SK-N-DZ (cell line): ENCODE results near the gene GEMIN7.
"Not testable (repeated sequence)": the region's sequence is repeated elsewhere in the genome, so short reads cannot be mapped to it uniquely, and the experiment has no call there.

ENCODE experiments used
- DNase-seq: peaks from one replicate; pipeline ENCODE4 v3.0.0-alpha.2; 2015; ENCODE audit warnings: low spot score

Gene GEMIN7

DNA sequence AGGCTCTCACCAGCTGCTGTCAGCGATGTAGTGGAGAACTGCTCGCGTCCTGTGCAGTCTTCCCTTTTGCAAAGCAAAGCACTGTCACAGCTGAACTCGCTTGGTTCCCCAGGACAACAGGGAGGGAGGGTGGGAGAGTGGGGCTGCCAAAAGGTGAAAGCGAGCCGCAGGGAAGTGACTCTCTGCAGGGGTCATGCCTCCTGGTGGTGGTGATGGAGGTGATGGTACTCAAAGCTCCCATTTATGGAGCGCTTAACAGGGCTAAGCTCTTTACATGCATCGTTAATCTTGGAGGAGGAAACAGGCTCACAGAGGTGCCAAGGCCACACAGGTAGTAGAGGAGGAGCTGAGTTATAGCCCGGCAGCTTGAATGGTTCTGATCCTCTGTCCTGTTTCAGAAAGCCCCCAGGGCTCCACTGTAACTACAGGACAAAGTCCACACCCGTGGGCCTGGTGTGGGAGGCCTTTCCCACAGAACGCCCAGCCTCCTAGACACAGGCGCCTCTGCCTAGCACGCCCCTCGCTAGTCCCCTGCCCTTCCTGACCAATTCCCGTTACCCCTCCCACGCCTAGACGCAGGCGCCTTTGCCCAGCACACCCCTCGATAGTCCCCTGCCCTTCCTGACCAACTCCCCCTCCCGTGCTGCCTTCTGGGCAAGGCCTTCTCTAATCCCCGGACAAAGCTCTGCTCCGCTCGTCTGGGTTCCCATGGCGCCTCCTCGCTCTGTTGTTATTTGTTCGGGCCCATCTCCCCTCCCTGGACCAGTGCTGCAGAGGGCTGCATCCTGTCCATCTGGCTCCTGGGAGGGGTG is 24.7 kb downstream of the GEMIN7 start:
- DNase-seq = no peak

DNA sequence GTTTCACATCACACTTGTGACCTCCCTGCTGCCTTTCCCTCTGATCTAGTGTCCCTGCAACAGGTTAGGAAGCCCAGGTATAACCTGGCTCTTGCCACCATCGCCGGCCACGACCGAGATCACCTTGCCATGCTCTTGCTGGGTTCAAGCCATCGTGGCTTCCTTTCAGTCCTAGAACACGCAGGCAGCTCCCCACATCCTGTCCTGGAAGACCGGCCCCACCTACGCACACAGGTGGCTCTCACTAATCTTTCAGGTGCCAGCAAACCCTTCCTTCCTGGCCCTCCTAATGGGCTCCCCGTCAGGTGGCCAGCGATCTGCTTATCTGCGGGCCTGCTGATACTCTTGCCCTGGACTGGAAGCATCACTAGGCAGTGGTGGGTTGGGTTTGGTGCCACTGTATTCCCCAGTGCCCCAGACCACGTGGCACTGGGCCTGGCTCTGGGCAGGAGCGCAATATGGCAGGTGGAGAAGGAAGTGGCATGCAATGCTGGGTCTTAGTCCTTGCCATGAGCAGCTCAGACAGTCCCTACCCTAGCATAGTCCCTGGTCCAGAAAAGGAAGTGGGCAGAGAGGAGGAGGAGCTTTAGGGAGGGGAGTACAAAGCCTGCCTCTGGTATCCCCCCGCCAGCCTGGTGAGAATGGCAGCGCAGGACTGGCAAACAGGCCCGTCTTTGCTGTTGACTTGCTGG is 25.7 kb downstream of the GEMIN7 start:
- no peak for DNase-seq

DNA sequence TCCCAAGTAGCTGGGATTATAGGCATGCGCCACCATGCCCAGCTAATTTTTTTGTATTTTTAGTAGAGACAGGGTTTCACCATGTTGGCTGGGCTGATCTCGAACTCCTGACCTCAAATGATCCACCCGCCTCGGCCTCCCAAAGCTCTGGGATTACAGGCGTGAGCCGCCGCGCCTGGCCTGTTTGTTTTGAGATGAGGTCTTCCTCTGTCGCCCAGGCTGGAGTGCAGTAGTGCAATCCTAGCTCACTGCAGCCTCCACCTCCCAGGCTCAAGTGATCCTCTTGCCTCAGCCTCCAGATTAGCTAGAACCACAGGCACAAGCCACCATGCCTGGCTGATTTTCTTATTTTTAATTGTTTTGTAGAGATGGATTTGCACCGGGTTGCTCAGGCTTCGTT is 27.3 kb downstream of the GEMIN7 start:
- not testable (repeated sequence) for DNase-seq

GRCh38 chr19:45107621-45108150 is 28.6 kb downstream of the GEMIN7 start:
- DNase-seq = no peak

DNA sequence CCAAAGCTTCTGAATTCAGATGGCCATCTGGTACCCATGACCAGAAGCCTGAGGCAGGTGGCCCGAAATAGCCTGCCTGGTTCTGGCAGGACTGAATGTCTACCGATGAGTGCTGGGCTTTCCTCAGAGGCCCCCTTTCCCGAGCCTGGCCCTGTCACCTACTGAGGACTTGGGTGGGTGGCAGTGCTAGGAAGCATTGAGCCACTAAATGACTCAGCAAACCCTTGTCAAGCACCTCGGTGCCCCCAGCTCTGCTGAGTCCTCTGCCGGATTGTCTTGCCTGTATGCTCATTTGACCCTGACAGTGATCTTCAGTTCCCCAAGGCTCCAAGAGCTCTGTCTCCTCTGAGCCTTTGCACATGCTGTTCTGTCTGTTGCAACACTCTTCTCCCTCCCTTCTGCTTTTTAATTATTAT is 31.8 kb downstream of the GEMIN7 start:
- no peak for DNase-seq

DNA sequence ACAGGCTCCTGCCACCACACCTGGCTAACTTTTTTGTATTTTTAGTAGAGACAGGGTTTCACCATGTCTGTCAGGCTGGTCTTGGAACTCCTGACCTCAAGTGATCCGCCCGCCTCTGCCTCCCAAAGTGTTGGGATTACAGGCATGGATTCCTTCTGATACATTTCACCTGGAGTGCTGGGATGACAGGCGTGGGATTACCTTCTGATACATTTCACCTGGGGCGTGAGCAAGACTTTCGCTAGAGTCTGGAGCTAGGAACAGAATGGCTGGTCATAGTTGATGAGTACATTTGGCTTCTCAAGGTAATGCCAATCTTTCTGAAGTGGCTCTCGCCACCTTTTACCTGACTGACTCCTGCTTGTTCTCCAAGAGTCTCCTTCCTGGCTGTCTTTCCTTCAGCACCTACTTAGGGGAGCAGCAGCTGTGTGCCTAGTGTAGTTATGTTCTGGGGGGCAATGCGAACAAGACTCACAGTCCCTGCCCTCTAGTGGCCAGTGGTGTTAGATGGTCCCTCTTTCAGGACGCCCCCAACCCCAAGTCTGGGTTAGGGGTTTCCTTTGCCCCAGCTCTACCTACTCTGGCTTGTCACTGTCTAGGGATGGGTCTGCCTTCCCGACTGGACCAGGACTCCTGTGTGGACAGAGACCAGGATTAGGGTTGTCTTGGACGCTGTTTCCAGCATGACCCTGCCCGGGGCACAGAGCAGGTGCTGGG is 33.2 kb downstream of the GEMIN7 start:
- DNase-seq = no peak

DNA sequence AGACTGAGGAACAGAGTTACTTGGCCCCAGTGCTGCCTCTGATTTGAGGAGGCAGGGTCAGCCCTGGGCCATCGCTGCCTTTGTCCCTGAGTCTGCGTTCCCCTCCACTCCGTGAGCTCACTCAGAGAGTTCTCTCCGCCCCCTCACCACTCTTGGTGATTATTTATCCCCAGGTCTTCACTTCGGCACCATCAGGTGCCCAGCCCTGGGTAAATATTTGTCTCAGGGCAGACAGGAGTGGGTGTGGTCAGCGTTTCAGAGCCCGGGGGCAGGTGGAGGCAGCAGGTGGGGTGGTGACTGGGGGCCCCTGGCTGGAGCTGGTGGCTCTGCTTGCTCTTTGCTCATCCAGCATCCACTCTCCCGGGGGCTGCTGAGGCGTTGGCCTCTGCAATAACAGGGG is 34.6 kb downstream of the GEMIN7 start:
- no peak for DNase-seq

DNA sequence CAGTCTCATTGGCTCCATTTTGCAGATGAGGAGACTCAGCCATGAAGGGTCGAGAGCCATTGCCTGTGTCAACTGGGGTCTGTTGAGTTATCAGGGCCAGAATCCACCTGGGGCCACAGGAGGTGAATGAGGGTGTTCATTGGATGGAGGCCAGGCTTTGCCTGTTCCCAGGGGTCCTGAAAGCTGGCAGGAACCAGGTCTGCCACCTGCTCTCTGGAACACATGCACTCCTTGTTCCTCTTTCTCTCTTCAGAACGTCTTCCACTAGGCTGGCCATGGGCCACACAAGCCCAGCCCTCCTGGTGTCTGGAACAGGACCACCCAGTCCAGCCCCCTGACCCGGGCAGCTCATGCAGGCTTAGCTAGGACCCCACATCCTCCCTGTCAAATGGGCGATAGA is 35.1 kb downstream of the GEMIN7 start:
- DNase-seq = no peak

GRCh38 chr19:45115809-45116615 is 37.0 kb downstream of the GEMIN7 start:
- peak; percentile 39 for DNase-seq

GRCh38 chr19:45117167-45117594 is 38.1 kb downstream of the GEMIN7 start:
- peak; percentile 67 for DNase-seq

GRCh38 chr19:45117671-45118070 is 38.6 kb downstream of the GEMIN7 start:
- no peak for DNase-seq

GRCh38 chr19:45118106-45118505 is 39.0 kb downstream of the GEMIN7 start:
- DNase-seq = no peak

- not testable (repeated sequence) for DNase-seq
These were observed 39.7 kb downstream of the GEMIN7 start for GRCh38 chr19:45118591-45119355.

DNA sequence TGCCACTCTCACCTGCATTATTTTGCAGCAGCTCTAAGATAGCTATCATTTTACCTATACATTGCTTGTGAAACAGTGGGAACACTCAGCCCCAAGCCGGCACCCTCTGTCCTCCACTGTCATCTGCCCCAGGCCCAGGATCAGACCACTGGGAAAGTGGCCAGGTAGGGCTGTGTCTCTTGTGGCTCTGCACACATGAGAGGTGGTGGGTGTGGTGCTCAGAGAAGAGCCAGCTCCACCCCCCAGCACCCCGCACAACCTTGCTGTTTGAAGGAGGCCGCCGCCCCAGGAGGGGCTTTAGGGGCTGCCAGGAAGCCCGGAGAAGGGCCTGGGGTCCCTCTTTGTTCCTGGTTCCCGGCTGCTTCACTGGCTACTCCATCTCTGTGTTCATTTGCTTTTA is 40.5 kb downstream of the GEMIN7 start:
- DNase-seq = no peak

DNA sequence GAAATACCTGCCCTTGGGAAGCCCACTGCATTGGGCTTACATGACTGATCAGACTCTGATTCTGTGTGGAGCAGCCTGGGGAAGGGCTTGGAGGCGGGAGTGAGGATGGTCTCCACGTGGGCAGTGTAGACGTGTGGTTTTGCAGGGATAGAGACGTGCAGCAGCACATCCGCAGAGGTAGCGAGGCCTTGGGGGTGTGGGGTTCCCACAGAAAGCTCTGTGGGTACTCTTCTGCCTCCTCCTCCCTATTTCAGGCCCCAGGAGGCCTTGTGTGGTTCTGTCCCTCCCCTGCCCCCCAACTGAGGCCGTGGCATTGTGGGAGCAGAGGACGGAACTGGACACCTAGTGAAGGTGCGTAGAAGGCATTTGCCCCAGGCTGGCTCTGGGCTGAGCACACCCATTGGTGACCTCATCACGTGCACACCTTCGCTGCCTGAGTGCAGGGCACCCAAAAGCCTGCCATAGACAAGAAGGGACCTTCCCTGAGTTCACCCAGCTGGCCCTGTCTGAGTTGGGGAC is 42.8 kb downstream of the GEMIN7 start:
- DNase-seq = no peak

- DNase-seq = peak; percentile 17
These were observed 43.8 kb downstream of the GEMIN7 start for GRCh38 chr19:45122832-45123231.

DNA sequence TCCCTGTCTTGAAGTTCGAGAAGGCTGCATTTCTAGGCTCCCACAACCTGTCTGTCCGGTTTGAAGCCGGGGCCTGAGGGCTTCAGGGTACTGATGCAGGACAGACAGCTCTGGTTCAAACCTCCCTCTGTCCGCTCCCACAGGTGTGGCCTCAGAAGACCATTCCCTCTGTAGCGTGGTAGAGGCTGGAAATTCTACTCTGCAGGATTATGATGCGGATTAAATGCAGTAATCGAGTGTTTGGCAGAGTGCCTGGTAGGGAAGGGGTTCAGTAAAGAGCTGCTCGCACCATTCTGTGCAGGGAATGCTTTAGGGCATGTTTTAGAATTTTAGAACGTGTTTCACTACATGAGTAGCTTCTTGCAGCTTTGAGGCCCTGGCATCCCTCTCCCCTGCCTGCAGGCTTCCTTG is 44.4 kb downstream of the GEMIN7 start:
- no peak for DNase-seq

DNA sequence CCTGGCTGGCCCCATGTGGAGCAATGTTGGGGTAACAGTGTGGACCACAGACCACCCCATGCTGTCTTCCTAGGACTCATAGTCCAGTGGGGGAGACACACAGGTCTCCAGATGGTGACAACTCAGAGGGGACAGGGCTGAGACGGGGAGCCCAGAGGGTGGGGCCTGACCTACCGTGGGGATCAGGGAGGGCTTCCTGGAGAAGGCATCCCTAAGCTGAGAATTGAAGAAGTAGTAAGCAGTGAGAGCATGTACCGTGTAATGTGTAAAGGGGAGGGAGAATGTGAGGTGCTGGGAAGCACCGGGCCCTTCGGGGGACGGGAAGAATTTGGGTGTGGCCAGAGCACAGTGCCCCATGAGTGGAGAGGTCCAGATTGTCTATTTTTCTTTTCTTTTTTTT is 45.0 kb downstream of the GEMIN7 start:
- DNase-seq = no peak

- DNase-seq = no peak
These were observed 46.3 kb downstream of the GEMIN7 start for GRCh38 chr19:45125360-45125759.

DNA sequence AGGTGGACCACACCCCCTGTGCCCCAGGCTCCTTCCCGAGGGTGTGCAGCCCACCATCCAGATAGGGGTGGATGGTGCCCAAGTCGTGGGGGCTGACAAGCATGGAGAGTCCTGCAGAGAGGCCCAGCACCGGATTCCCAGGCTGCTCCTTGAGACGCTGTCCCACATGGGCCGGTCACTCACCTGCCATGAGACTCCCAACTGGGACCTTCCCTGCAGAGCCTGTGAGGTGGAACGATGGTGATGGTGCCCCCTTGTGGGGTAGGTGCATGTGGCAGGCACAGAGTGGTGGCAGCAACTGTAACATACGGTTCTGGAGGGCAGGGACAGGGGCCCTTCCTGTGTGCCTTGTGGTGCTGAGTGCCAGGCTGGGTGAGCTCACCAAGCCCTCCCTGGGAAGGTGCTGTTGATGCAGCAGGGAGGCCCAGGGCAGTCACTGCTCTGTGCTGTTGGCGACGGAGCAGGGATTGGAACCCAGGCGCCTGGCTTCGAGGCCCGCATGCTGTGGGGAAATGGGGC is 47.0 kb downstream of the GEMIN7 start:
- peak; percentile 48 for DNase-seq
